CD4-positive, alpha-beta T cell treated with Interleukin-6 at 100 ng/mL for 8 hours (primary cell): Measurements from ENCODE around the gene EPHX1.
A peak's percentile ranks its signal among the peaks of the same experiment; 100 is the strongest.
"Not testable (repeated sequence)": the region's sequence is repeated elsewhere in the genome, so short reads cannot be mapped to it uniquely, and the experiment has no call there.

ENCODE experiments used
- DNase-seq: peaks from one replicate; pipeline ENCODE4 v3.0.0-alpha.2; 2020; ENCODE audit warnings: mixed read lengths, low spot score

Gene EPHX1

DNA sequence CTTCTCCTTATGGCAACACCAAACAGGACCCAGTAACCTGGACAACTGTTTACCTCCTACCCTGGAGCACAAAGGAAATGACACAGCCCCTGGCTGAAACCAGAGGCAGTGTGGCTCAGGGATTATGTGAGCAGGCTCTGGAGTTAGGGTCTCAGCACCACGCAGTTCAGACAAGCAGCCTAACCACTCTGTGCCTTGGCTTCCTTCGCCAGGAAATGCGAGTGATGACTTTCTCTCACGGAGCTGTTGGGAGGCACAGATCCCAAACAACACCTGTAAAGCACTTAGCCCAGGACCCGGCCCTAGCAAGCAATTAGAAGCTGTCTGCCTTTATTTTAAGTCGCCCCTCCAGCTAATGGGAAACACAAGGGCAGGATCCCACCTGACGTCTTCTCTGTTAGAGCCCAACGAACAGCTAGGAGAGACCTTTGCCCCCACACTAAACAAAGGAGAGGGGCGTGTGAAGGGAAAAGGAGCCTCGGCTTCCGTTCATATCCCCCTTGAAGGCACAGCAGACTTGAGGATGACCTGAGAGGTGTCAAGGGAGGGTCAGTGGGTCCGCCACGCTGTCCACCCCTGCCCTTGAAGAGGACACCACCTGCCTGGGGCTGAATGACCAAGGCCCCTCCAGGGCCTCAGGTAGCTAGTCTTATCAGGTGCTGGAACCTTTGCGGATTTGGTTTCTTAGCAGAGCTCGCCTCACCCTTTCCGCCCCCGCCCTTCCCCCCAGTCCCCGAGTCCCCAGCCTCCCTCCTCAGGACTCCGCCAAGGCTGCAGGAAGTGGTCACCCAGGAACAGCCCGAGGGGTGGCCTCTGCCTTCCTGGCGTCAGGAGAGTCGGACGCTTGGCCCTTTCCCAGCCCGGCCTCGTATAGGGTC, 71.4 kb downstream of the EPHX1 start:
- DNase-seq, result peak; percentile 67

- peak; percentile 88 for DNase-seq
Measured at GRCh38 chr1:225881959-225882693, 72.2 kb downstream of the EPHX1 start, which contains the start of gene TMEM63A. TSS of gene TMEM63A (minus strand) at chr1:225882380. CDS start at chr1:225877580, 4,800 bp downstream.

DNA sequence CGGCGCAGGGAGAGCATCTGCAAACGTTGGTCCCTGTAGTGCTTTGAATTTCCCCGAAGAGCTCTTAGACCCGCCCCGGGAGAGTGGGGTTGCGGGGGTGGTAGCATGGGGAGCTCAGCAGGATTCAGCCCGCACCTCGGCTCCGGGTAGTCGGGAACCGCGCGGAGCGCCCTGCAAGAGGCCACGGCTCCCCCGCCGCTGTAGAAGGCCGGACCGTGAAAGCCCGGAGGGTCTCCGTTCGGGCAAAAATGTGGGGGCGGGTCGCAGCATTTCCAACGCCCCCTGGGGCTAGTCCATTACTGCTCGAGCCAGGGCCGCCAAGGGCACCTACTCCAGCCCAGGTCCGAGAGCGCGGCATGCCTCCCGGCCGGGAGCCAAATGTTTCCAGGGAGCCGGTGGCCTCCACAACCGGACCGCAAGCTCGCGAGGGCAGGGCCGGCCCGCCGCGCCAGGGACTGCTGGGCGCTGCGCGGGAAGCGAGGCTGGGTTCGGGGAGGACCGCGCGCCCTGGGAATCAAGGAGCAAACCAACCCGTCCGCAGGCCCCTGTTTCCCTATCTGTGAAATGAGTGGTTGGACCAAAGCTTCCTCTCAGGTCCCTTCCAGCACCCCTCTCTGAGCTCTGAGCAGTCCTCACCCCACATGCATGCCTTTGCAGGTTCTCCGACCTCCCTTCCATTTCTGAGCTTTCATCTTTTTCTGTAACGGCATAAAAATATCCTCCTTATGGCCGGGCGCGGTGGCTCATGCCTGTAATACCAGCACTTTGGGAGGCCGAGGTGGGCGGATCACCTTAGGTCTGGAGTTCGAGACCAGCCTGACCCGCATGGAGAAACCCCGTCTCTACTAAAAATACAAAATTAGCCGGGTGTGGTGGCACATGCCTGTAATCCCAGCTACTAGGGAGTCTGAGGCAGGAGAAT, 73.0 kb downstream of the EPHX1 start:
- no peak for DNase-seq

DNA sequence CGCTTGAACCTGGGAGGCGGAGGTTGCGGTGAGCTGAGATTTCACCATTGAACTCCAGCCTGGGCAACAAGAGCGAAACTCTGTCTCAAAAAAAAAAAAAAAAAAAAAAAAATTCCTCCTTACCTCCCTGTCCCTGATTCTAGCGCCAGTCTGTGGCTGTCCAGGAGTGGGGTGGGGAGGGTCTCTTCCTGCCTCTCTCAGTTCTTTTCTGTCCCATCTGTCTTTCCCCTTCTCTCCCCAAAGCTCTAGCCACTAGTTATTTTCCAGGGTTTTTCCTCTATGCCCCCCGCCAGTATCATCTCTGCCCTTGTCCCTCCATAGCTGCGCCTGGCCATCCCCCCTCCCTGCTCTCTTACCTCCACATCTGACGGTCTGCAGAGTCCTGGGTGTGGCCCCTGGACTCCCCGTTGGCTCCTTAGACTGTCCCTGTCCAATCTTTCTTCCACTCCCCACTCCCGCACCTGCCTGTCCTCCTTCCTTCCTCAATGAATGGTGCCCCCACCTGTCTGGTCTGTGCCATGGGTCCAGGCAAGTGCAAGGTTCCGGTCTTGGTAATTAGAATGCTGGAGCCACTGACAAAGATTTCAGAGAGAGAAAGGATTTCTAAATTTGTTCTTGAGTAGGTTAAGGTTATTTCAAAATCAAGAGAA, 73.8 kb downstream of the EPHX1 start:
- DNase-seq, result no peak

GRCh38 chr1:225885336-225885735, 75.4 kb downstream of the EPHX1 start:
- no peak for DNase-seq

DNA sequence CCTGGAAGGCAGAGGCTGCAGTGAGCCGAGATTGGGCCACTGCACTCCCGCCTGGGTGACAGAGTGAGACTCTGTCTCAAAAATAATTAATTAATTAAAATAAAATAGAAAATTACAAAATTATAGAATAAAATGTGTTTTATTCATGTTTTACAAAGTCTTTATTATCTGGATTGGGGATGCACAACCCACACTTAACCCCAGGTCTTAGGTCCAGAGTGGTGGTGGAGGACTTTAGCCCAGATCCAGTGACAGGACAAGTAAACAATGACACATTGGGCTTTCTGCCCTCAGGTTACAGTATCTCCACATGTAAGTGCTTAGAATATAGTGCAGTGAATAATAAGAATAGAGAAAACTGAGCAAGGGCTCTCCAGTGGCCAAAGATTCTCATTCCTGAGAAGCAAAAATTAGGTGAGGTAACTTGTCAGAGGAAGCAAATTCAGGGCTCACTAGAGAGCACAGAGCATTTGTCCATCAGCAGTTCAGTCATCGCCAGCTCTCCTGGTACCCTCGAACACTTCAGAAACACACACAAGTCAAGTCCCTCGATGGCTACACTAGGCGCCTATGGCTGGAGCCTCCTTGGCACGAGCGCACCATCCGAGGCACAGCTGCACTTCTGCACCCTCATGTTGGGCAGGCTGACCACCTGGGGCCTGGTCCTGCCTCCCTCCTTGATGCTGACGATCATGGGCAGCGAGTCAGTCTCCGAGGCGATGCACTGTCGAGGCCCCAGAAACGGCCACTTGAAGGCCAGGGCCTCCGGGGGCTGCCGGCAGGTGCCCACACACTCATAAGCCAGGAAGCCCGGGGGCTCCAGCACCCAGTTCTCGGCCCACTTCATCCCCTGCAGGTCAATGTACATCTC, 76.5 kb downstream of the EPHX1 start:
- DNase-seq, result no peak

GRCh38 chr1:225887030-225887314, 77.0 kb downstream of the EPHX1 start:
- no peak for DNase-seq

DNA sequence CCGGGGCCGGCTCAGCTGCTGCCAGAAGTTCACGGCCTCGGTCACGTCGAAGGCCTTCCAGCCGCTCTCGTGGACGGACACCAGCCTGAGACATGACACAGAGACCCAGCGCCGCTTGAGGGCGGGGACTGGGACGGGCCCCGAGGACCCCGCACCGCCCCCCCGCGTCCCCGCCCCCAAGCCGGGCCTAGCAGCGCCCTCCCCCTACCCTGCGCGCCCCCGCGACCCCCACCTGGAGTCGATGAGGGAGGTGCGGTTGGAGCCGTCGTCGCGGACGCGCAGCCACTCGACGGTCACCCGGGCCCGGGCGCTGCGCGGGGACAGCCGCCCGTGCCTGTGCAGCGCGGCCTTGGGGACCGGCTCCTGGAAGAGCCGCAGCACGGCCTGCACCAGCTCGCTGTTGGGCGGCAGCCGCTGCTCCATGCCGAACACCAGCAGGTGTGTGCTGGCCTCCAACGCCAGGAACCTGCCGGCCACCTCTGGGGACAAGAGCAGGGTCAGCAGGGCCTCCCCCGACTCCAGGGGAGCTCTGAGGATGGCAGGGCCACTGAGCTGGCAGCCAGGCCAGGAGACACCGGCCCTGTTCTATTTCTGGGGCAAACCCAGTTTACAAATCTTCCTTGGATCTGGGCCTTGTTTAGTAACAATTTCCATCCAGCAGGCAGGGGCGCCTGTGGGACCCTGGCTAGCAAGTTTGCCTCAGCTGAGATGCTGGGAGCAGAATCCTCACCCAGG, 77.8 kb downstream of the EPHX1 start:
- not testable (repeated sequence) for DNase-seq

DNA sequence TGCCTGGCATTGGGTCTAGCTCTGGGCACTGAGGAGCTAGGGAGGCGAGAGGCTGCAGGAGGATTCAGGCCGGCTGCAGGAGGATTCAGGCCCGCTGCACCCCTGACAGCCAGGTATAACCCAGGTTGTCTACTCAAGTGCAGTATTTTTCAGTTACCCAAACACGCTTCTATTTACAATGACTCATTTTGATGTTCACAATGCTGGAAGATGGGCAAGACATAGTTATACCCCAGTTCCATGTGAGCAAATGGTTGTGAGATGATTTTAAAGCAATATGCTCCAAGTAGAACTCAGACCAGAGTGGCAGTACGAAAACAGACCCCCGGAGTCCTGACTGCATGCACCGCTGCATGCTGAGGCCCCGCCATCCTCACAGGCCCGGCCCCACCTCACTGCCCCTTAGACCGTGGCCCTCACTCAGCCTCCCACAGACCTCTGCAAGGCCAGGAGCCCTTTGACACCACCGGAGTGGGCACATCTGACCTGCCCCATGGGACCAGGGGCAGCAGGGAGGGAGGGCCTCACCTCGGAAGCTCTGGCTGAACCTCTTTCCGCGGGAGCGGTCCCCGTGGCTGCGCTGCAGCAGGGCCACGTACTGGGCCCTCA, 78.5 kb downstream of the EPHX1 start:
- no peak for DNase-seq

- DNase-seq, result no peak
Measured at GRCh38 chr1:225888898-225889601, 79.1 kb downstream of the EPHX1 start, which contains the start of gene LEFTY1. TSS of gene LEFTY1 (minus strand) at chr1:225889146. CDS start at chr1:225889066, 80 bp downstream.

DNA sequence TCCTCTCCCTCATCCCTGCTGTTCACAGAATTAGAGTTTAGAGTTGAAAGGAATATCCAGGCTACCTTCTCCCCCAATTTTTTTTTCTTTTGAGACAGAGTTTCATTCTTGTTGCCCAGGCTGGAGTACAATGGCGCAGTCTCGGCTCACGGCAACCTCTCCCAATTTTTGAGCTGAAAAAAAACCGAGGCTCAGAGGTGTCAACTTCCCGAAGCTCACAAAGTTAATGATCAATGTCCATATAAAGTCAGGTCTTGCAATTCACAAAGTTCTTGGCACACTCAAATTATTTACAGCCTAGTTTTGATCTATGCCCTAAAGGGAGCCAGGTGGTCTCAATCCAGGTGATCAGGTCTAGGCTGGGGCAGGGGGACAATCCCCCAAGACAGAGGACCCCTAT, 79.8 kb downstream of the EPHX1 start:
- no peak for DNase-seq

DNA sequence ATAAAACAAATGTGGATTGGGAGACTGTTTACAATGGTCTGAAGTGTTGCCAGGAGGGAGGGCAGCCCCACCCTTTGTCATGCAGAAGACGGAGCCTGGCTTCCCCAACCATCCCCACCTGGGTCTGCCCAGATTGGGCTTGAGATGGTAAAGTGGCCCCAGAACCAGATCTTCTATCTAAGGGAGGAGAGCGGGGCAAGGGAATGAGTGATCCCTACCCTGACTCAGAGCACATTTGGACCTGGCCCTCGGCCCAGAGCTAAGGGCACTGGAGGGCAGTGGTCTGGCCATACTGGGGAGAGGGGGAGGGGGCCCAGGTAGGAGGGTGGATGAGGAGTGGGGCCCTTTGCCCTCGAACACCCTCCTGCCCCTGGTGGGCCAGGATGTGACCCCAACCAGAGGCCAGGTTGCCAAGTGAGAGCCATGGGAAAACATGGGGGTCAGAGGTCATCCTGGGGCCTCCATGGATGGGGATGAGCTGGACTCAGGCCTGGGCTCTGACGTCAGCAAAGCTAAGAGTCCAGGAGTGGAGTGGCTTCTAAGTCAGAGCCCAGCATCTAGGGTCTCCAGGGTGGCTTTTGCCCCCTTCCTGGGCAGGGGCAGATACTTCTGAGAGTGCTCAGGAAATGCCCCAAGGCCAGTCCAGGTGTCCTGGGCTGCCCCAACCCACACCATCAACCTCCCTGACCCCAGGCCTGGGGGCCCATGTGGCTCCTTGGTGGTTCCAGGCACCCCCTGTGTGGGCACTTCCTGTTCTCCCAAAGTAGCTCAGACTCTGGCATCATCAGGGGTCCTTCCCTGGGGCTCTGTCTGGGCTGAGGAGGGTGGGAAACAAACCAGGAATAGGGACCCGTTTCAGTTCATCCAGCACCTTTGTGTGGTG, 80.7 kb downstream of the EPHX1 start:
- DNase-seq, result no peak

DNA sequence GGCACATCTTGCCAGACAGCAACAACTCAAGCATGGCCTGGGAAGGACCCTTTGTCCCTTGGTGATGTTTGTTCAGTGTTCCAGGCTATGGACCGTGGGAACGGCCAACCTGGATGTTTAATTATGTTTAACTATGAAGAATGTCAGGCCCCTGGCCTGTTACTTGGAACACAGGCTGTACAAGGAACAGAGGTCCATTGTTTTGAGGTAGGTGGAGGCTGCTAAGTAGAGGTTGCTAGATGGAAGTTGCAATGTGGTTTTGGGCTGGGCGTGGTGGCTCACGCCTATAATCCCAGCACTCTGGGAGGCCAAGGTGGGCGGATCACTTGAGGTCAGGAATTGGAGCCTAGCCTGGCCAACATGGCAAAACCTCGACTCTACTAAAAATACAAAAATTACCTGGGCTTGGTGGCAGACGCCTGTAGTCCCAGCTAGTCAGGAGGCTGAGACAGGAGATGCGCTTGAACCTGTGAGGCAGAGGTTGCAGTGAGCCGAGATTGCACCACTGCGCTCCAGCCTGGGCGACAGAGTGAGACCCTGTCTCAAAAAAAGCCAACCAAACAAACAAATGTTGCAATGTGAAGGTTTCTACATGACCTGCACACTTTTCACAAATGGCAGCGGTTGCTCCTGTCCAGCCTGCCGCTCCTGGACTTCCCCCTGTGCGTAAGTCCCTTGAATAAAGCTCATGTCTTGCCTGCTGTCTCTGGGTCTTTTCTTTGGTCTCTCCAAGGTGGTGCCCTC, 81.5 kb downstream of the EPHX1 start:
- DNase-seq, result no peak

GRCh38 chr1:225892307-225892706, 82.4 kb downstream of the EPHX1 start:
- DNase-seq, result no peak
